ENCODE measurements around the gene PANX1.

PANX1 gene

DNA sequence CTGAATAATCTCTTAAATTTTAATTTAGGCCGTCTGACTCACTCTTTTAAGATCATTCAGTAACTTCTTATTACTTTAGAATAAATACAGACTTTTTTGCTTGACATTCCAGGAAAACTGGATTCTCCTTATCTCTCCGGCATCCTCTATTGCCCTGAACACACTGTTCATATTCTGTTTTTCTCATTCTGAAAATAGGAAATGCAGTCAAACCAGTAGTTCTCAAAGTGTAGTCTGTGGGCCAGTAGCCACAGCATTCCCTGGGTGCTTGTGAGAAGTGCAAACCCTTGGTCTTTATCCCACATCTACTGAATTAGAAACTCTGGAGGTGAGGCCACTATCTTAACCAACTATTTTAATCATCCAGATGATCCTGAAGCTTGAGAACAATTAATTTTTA, 84.3 kb downstream of the PANX1 start:
- Mint-ChIP-seq H3K4me1 (no peaks in the 10 kb centered on the region), H3K27ac (no peak overlapping the region), H3K9me3 (no peaks in the 10 kb centered on the region), H3K4me3 (no peak overlapping the region), H3K36me3 (ENCODE audit: low read depth) (no peaks in the 10 kb centered on the region), H3K27me3 (ENCODE audit: low read depth, poor library complexity) (peaks cover 18% of the 10 kb centered on the region)
- TF ChIP-seq, protein P1, sequence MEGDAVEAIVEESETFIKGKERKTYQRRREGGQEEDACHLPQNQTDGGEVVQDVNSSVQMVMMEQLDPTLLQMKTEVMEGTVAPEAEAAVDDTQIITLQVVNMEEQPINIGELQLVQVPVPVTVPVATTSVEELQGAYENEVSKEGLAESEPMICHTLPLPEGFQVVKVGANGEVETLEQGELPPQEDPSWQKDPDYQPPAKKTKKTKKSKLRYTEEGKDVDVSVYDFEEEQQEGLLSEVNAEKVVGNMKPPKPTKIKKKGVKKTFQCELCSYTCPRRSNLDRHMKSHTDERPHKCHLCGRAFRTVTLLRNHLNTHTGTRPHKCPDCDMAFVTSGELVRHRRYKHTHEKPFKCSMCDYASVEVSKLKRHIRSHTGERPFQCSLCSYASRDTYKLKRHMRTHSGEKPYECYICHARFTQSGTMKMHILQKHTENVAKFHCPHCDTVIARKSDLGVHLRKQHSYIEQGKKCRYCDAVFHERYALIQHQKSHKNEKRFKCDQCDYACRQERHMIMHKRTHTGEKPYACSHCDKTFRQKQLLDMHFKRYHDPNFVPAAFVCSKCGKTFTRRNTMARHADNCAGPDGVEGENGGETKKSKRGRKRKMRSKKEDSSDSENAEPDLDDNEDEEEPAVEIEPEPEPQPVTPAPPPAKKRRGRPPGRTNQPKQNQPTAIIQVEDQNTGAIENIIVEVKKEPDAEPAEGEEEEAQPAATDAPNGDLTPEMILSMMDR (IDR thresholded peaks at IDR 0.05), result no peak
- DNase-seq, result no peak

DNA sequence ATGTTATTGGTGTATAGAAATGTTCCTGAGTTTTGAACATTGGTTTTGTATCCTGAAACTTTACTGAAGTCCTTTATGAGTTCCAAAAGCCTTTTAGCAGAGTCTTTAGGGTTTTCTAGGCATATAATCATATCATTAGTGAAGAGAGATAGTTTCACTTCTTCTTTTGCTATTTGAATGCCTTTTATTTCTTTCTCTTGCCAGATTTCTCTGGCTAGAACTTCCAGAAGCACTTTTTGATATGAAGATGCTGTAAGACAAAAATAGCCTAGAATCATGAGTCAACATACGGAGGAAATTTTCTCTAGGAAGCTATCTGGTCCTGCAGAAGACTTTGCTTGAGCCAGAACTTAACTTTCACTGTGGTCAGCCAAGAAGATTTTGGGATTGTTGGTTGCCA, 89.1 kb downstream of the PANX1 start:
- TF ChIP-seq, protein P1 (IDR thresholded peaks at IDR 0.05), result no peak
- Mint-ChIP-seq H3K27ac (no peak overlapping the region), H3K27me3 (ENCODE audit: low read depth, poor library complexity) (peaks cover 18% of the 10 kb centered on the region)

DNA sequence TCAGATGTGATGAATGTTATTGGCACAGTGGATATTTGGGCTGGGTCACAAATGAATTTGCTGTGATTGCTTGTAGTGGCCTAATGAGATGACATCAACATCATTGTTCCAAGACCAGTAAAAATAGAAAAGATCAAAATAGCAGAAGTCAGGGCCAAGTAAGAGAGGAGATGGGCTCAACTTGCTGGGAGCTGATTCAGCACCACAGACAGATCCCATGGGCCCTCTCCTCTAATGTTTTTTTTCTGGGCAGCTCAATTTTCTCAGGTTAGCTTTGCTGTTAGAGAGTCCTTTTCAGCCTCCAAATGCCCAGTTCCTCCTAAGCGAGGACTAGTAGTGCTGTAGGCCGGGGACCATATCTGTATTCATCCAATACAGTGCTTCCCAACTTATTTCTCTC, 89.7 kb downstream of the PANX1 start:
- H3K4me1 Mint-ChIP-seq, result no peaks in the 10 kb centered on the region
- TF ChIP-seq, protein P1 (IDR thresholded peaks at IDR 0.05), result no peak
- H3K27ac Mint-ChIP-seq, result no peak overlapping the region
- DNase-seq, result peak; percentile 43
- H3K27me3 Mint-ChIP-seq (ENCODE audit: low read depth, poor library complexity), result peaks cover 18% of the 10 kb centered on the region
- H3K4me3 Mint-ChIP-seq, result no peak overlapping the region
- no peaks in the 10 kb centered on the region for H3K36me3 Mint-ChIP-seq (ENCODE audit: low read depth)
- H3K9me3 Mint-ChIP-seq, result peaks cover 31% of the 10 kb centered on the region

More for the DNA sequence above, 89.1 kb downstream of the PANX1 start:
- no peak for DNase-seq
- Mint-ChIP-seq H3K36me3 (ENCODE audit: low read depth) (no peaks in the 10 kb centered on the region), H3K4me3 (no peak overlapping the region), H3K9me3 (peaks cover 31% of the 10 kb centered on the region), H3K4me1 (no peaks in the 10 kb centered on the region)

DNA sequence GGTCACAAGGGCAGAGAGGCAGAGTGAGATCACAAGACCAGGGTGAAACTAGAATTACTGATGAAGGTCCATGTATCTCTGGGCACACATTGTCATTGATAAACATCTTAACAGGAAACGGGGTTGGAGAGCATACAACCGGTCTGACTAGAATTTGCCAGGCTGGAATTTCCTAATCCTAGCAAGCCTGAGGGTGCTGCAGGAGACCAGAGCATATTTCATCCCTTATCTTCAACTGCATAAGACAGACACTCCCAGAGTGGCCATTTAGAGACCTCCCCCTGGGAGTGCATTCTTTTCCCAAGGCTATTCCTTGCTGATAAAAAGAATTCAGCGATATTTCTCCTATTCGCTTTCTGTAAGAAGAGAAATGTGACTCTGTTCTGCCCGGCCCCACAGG, 91.1 kb downstream of the PANX1 start:
- Mint-ChIP-seq H3K27me3 (ENCODE audit: low read depth, poor library complexity) (peaks cover 6% of the 10 kb centered on the region), H3K36me3 (ENCODE audit: low read depth) (no peaks in the 10 kb centered on the region), H3K4me1 (no peaks in the 10 kb centered on the region), H3K9me3 (peaks cover 31% of the 10 kb centered on the region), H3K4me3 (no peak overlapping the region), H3K27ac (no peak overlapping the region)
- DNase-seq, result no peak
- TF ChIP-seq, protein P1 (IDR thresholded peaks at IDR 0.05), result no peak

DNA sequence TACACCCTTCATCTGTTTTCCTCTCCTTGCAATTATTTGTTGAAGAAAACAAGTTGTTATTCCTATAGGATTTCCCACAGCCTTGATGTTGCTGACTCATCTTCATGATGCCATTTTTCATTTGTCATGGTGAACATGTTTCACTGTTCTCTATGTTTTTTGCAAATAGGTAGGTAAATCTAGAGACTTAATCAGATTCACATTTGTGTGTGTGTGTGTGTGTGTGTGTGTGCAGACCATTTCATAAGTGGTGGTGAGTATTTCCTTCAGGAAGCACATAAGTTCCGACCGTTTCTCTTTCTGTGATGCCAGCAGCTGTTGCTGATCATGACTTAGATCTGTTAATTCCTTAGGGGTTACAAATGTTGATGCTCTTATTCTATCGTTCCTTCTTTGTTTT, 95.4 kb downstream of the PANX1 start:
- H3K9me3 Mint-ChIP-seq, result peaks cover 20% of the 10 kb centered on the region
- H3K36me3 Mint-ChIP-seq (ENCODE audit: low read depth), result no peaks in the 10 kb centered on the region
- H3K27ac Mint-ChIP-seq, result no peak overlapping the region
- TF ChIP-seq, protein P1 (IDR thresholded peaks at IDR 0.05), result no peak
- no peak overlapping the region for H3K4me3 Mint-ChIP-seq
- DNase-seq, result no peak
- no peaks in the 10 kb centered on the region for H3K4me1 Mint-ChIP-seq
- no peaks in the 10 kb centered on the region for H3K27me3 Mint-ChIP-seq (ENCODE audit: low read depth, poor library complexity)
